Measurements from ENCODE around the gene FRMD4A.
"Not testable (repeated sequence)": the region's sequence is repeated elsewhere in the genome, so short reads cannot be mapped to it uniquely, and the experiment has no call there.

FRMD4A gene

DNA sequence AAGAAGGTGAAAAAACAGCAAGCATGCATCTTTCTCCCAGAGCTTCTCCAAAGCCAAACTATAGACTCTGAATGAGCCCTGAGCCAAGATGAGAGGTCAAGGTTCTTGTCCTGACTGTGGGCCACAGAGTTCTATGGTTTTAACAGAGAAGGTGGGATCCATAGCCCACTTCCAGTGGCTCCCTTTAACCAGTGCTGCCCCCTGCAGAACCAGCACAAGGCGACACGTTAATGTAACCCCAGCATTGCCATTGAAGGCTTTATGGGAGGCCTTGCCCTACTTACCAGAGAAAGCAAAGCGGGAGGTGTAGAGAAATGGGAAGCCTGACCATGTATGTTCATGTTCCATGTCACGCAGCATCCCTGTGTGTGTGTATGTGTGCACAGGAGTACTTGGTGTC lies 500.3 kb downstream of the FRMD4A start:
- no peak for DNase-seq

DNA sequence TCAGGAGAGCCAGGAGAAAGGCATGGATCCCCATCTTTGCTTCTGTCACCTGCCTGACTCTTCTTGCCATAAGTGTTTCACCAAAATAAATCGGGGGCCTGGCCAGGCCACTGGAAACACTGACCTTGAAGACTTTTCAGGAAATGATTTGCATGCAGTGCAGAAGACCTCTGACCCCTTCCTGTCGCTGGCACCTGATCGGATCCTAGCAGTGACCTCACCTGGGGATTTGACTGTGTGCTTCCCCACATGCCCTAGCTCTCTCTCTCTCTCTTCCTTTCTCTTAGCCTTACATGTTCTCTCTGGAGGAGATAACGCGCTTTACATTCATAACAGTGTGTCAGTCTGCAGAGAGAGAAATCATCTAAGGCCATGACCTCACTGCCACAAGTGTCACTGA lies 500.9 kb downstream of the FRMD4A start:
- DNase-seq, result no peak

DNA sequence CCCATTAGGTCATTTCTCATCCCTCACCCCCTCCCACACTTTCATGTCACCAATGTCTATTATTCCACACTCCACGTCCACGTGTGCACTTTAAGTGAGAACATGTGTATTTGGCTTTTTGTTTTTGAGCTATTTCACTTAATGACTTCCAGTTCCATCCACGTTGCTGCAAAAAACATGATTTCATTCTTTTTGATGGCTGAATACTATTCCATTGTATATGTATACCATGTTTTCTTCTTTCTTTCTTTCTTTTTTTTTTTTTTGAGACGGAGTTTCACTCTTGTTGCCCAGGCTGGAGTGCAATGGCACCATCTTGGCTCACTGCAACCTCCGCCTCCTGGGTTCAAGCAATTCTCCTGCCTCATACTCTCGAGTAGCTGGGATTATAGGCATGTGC lies 502.4 kb downstream of the FRMD4A start:
- not testable (repeated sequence) for DNase-seq

DNA sequence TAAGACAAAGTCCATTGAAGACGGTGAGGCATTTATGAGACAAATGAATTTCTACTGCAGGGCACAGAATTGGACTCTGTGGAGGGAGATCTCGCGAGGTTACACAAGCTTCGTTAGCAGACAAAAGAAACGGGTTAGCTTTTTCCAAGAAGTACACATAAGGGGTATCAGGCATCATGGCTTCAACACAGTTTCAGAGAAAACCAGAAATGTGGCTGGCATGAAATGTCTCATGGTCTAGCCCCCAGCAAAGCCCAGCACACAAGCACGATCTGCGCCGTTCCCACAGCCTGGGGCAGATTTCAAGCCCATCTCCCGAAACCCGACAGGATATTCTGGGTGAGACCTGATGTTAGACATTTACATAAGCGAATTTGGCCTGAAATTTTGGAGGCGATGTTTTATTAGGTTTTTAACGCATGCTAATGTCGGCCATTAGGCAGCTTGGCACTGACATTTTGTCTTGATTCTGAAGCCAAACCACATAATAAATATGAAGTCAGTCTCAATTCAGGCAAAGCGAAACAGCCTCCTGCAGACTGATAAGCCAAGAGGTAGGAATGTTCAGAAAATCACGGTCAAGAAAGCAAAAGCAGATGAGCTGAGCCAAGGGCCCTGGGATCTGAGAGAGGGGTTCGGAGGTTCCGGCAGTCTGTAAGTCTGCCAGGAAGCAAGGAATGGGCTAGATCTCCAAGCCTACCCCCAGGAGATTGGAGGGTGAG lies 503.5 kb downstream of the FRMD4A start:
- DNase-seq, result no peak

DNA sequence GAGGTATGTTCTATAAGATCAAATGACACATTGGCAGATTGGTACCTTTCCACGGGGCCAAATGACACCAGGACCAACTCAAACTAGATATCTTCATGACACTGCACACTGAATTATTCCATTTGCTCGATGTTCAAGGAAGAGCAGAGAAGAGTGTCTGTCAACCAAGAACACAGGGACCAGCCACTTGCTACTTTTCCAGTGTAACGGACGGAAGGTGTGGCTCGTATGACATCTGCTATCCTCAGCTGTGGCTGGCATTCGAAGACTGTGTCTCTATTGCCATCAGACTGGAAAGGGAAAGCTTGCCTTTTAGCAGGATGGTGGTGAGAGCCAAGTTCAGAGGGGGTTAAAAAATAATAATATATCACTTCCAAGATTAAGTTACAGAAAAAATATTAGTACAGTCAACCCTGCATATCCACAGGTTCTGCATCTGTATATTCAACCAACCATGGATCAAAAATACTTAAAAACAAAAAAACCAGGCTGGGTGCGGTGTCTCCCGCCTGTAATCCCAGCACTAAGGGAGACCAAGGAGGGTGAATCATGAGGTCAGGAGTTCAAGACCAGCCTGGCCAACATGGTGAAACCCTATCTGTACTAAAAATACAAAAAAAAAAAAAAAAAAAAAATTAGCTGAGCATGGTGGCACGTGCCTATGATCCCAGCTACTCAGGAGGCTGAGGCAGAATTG lies 506.9 kb downstream of the FRMD4A start:
- DNase-seq, result no peak

DNA sequence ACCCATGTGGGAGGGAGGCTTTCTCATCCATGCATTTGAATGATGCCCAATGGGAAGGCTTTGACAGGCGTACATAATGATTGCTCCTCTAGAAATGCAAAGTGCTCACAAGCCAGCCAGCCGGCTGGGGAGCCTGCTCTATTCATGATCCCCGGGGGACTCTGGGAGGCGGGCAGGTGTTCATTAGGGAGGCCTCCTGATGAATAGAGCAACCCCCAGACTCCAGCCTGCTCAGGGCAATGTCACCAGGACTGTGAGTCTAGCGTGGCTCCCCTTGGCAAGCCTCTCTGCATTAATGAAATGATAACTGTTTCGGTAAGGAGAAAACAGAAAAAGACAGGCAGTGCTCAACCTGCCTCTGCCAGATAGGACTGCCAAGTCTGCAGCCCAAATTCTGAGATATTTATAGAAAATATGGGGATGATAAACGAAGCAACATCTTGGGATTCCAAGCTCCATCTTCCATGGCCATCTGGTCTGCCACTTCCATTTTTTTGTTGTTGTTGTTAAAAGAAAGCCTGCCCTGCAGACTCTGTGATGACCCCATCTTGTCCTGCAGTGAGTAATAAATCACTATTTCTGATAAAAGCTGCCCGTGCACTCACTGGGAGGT lies 507.5 kb downstream of the FRMD4A start:
- DNase-seq, result no peak

DNA sequence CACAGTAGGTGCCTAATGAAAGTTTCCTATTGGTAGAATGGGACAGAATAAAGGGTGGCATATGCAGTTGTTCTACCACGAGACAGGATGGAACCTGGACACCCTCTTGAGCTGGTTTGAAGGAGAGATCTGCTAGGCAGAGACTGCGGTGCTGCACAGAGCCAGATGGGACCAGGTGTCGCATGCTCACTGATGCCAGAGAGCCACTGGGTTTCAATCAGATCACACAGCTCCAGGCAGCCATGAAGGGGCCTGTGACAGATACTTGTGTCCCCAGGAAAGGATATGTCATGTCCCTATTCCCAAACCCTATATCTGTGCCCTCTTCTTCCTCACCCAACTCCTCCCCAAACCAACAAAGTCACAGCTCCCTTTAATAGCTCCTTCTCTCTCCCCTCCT lies 508.2 kb downstream of the FRMD4A start:
- DNase-seq, result no peak

DNA sequence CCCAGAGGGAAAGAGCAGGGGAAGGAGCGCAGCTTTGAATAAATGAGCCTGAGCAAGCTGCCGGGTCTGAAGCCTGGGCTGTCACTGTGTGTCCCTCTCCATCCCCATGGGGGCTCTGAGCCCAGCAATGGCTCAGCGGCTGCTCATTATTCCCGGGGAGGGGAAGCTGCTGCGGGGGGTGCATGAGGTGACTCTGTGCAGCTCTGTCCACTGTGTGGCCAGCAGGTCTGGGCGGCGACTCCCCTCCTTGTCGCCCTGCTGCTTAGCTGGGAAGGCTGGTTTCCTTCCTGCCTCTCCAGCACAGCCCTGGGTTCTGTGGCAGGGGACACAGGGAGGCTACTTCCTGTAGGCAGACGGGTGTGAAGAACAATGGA lies 509.8 kb downstream of the FRMD4A start:
- no peak for DNase-seq

DNA sequence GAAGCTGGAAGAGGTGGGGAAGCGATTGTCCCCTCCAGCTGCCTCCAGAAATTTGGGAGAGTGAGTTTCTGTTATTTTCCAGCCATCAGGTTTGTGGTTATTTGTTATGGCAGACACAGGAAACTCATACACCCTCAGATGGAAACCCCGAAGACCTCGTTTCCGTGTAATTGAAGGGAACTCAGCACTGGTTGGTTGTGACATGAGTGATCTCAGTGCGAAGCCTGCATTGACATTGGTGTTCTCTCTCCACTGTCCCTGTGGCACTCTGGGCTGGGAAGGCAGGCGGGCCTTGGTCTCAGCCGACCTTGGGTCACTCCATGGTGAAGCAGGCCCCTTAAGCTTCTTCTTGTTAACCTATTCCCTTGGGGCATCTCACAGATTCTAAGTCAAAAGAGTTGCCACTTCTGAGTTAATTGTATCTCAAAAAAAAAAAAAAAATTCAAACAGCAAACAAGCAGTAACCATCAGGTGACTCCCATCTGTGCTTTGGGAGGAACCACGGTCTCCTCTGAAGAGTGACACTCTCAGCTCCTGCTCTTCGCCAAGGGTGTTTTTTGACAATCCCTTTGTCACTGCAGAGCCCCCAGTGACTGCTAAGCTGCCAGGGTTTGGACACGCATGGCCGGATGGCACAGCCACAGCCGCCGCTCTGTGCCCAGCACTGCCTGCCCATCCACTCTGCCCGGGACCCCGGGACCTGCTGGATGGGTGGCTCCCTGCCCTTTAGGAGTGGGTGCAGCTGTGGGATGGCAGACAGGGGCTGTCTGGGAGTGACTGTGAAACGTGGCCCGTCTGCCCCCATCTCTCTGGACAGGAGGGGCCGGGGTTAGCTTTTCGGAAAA lies 510.4 kb downstream of the FRMD4A start:
- no peak for DNase-seq

DNA sequence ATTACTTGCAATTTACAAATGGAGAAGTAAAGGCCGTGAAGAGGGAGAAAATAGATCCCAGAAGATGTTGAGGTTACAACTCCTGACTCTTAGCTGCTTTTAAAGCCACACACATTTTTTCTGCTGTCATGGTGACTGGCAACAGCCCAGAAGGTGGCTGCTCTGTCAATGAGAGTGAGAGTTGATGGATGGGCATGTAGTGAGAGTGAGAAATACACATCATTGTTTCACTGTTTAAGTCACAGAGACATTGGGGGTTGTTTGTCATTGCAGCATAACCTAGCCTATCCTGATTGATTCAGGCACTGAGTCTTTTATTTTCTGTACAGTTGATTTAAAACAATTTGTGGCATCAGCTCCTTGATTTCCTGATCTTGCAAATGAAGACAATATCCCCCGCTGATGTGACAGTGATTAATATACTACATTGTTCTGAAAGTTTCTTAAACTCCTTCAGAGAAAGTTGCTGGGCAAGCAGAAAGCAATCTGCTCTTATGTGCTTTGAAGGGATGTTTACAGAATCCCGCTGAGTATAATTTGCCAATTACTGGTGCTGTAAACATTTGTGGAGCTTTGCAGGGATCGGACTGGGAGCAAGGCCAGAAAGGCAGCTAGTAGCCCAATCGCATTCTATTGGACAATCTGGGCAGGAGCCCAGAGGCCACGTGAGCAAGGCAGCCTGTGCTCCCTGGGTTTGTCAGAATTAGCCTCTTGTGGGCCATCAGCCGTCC lies 514.4 kb downstream of the FRMD4A start:
- peak; percentile 47 for DNase-seq

DNA sequence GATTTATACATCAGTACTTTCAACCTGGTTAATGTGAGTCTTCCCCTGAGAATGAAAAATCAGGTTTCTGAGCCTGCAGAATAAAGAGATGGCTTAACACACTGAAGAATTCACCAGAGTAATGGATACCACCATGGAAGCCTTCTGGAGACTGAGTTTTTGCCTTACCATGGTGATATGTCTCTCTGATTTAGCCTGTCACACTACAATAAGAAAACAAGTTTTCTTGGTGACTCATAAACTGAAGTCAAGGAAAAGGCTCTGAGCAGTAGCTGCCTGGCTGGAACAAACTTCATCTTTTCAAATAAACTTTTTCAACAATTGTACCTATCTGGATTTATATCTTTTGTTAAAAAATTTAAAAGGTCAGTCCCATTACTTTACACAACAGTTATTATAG lies 515.0 kb downstream of the FRMD4A start:
- no peak for DNase-seq

DNA sequence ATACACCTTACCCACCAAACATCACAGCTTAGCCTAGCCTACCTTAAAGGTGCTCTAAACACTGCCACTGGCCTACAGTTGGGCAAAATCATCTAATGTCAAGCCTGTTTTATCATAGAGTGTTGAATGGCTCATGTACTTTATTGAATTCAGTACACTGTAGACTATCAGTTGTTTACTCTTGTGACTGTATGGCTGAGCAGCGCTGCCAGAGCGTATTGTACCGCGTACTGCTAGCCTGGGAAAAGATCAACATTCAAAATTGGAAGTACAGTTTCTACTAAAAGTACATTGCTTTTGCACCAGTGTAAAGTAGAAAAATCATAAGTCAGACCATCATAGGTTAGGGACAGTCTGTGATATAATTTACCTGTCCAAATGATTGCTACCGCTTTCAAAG lies 517.2 kb downstream of the FRMD4A start:
- DNase-seq, result no peak

DNA sequence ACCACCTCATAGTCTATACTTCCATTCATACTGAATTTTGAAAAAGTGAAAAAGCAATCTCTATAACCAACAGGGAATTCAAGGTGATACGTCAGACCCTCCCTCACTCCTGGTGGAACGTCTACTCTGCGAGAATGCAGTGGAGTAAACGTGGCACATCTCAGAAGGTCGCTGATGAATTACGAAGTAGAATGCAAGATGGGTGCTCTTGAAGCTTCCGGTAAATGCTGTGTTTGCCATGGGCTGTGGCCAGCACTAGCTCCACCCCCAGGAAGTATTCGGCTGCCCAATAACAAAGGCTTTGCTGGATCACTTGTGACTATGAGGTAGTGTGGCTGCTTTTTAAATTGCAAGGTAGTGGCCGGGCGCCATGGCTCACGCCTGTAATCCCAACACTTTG lies 517.9 kb downstream of the FRMD4A start:
- no peak for DNase-seq

DNA sequence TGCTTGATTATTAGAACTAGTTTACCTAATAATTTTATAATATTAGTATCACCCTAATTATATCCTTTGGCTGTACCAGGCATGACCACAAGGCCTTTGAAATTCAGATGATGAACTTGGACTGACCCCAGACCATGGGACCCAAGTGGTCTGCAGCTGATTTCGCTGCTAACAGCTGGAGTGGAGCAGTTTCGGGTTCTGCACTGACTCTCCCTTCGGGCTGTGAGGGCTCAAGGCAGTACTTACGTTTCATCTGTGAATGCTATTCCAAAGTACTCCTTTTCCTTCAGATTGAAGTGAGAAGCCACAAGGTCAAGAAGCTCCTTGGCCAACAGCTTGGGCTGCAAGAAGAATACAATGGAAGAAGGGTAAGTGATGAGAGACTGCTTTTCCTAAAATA lies 520.2 kb downstream of the FRMD4A start:
- no peak for DNase-seq

DNA sequence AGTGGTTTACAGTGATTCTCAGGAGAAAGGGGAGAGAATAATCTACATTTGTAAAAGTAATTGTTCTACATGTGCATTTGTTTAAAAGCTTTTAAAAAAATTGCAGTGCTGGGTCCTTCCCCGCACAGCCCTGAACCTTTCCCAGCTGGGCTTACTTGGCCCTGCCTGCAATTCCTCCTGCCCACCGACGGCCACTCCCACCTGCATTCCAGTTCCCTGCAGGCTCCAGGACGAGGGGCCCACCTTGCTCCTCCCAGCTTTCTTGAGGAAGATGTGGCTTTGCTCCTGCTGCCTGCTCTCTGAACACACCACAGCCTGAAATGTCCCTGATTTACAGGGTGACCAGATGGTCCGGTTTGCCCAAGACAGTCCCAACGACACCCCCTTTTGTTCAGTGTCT lies 521.3 kb downstream of the FRMD4A start:
- DNase-seq, result no peak

DNA sequence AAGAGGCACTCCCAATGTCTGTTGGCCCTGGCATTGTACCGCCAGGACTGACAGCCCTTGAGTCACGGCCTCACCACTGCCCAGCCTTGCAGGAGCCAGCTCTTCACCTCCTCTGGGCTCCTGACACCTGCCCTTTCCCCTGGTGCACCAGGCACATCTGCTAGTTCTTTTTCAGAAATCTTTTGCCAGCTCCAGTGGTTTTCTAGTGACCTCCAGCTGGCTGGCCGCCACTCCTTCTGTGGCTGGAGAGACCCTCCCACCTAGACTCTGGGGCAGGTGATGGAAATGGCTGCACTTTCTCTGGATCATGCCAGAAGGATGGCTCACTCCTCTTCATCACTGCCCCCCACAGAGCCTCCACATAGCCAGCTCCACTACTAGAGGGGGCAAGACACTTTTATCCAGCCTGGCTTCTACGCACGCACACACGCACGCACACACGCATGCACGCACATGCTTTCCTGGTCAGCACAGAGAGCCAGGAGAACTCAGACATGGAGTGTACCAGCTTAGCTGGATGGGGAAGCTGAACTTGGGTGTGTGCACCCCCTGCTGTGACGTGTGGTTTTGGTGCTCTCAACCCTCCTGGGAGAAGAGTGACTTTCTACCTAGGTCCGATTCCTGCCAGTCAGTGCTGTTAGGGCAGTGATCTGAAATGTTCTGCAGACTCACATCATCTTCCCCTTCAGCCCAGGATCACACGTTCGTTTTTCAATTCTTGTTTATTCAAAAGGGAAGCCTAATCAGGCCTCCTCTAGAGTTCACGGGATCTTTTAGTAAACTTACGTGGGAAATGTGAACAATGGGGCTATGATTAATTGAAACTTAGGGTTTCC lies 522.0 kb downstream of the FRMD4A start:
- no peak for DNase-seq

DNA sequence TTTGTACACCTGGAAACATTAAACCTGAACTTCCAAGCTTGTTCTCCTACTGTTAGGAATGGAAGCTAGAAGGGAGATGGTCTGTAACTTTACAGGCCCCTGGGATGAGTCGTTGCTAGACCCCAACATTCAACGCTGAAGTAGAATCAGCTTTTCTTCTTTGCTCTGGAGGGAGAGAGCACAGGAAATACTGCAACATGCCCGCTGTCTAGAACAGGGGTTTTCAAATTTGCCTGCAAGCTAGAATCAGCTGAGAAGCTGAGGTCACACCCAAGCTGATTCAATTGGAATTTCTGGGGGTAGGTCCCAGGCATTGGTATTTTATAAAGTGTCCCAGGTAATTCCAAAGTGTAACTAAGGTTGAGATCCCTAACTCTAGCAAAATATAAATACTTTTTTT lies 524.3 kb downstream of the FRMD4A start:
- DNase-seq, result no peak

DNA sequence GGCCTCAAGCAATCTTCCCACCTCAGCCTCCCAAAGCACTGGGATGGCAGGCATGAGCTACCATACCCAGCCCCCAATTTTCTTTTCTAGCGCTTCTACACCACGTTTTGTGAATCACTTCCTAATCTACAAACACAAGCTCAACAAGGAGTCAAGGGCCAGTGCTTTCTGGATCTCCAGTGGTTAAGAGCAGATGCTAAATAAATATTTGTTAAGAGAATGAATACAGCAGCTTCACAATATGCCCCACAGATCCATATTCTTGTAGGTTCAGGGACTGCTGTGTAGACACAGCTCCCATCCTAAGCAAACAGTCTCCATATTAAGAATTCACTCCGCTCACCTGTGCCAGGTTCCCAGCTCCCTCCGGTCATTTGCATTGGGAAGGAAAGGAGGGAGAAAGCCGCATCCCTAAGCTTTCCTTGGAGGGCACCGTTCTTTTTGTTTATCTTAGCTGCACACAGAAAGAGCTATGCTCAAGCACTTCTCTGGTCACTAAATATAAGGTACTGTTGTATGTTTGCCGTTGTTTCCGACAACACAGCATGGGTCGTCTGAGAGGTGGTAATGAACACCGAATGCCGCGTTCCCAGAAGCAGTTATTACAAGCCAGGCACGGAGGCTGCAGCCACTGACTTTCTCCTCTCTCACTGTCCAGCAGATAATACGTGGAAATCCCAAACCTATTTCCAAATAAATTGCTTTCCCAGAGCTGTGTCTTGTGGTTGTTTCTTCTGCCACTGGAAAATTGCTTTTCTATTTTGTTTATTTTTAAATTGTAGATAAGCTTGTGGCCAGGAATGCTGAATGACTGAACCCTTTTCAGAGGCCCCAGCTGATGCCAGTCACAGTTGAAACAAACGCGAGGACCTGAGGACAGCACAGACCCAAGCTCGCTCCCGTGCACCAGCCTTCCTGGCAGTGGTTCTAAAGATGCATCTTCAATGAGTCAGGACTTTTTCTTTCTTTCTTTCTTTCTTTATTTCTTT lies 526.9 kb downstream of the FRMD4A start:
- peak; percentile 35 for DNase-seq

DNA sequence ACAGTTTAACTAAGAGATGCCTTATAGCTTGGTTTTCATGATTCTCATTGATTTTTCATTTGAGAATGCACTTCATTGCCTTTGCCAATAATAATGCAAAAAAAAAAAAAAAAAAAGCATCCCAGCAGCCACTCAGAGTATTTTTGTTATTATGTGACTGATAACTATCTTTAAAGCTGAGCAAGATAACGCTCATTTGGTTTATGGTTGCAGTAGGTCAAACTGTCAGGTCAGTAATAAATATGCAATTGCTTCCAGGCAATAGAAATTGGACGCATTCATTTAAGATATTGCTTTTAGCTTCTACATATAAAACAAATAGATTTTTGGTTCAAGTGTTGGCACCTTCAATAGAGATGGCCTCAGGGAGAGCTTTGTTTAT lies 528.8 kb downstream of the FRMD4A start:
- no peak for DNase-seq

DNA sequence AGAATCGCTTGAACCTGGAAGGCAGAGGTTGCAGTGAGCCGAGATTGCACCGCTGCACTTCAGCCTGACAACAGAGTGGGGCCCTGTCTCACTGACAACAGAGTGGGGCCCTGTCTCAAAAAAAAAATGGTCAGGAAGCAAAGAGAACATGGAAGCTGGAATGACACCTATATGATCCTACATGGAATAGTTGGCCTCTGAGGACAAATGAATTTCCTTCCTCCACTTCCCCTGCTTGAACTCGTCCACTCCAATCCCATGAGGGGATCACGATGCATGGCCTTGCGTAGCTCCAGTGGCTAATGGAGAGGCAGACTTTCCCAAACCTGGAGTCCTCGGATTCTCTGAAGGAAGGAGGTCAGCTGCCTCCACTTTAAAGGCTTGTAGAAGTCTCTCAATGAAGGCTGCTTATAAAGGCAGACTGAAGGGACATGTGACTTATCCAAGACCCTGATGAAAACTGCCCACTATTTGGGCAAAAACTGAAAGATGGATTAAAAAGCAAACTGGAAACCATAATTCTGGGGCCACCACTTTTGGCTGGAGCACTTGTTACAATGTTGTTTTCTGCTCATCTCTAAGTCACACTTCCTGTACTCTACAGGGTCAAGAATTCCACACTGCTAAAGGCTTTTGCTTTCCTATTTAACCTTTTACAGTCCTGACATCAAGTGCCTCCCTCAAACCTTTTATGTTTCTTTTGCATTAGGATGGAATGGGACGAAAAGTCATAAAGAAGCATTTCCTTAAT lies 529.4 kb downstream of the FRMD4A start:
- no peak for DNase-seq
